T1000 (cell line): Measurements from ENCODE around the gene SPRY2.
"Not testable (repeated sequence)": the region's sequence is repeated elsewhere in the genome, so short reads cannot be mapped to it uniquely, and the experiment has no call there.

Source experiments
- DNase-seq: peaks from one replicate; lab custom pipeline; 2025; ENCODE audit warnings: mixed read lengths; lab: John Stamatoyannopoulos, UW

The SPRY2 gene

DNA sequence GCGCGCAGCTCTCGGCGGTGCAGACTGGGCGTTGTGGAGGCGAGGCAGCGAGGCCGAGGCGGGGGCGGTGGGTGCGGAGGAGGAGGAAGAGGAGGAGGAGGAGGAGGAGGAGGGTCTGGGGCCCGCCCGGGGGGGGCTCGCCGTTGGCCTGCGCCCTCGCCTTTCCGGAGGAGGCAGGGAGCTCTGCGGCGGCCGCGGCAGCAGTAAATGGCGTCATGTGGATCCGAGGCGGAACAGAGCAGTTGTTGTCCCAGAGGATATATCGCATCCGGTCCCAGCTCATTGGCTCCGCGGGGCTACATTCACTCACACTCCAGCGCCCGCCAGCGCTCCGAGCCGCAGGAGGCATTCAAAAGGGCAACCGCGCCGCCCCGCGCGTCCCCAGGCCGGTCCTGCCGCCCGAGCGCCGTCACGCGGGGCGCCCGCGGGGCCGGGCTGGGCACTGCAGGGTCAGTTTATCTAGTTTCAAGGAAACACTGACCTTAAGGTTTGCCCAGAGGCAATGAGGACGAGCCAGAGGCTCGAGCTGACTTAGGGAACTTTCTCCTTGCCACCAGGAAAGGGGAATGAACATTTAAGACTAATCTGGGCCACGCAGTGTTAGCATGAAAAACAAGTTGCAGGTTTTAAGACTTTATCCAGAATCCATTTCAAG is at the start of gene SPRY2:
Gene SPRY2 (minus strand): TSS at position 26 of the 655 bp plus-strand sequence. CDS start 3,421 bp downstream, outside the sequence.
- peak; percentile 66 for DNase-seq

GRCh38 chr13:80390338-80390737 is 49.4 kb upstream of the SPRY2 start:
- no peak for DNase-seq

- DNase-seq, result no peak
Observed at GRCh38 chr13:80389073-80390038, 48.4 kb upstream of the SPRY2 start.

DNA sequence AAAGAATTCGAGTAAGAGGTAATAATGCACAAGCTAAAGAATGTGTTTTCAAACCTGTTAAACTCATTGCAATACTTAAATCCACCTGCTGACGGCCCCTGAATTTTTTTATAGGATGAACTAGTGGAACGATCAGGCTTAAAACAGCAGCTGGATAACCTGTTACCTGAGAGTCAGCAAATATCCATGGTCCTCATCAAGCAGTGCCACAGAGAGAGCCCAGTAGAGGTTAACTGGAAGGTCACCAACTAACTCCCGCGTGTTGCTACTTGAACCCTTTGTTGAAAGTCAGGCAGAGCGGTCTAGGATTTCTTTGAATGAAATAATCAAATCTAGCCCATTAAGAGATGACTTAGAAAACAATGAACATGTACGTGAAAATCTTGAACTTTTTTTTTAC is 47.6 kb upstream of the SPRY2 start:
- DNase-seq, result no peak

- DNase-seq, result no peak
Observed at GRCh38 chr13:80386592-80386991, 45.7 kb upstream of the SPRY2 start.

GRCh38 chr13:80386002-80386401 is 45.1 kb upstream of the SPRY2 start:
- DNase-seq, result no peak

DNA sequence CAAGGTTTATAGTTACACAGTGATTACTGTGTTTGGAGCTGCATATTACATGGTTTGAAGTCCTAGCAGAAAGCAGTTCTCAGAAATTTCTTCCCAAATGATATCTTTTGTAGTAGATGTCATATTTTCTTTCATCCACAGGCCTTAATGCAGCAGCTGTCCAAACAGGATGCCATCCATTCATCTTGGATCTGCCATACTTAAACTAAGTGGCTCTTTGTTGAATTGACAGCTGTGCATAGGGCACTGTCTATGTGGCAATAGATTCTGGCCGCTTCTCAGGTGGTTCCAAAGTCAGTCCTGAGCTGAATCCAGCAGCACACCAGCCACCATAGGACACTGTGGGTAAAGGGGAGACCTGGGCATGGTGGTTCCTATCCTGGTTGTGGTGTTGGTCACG is 41.6 kb upstream of the SPRY2 start:
- no peak for DNase-seq

GRCh38 chr13:80379245-80379644 is 38.3 kb upstream of the SPRY2 start:
- DNase-seq, result peak; percentile 50

GRCh38 chr13:80376554-80376953 is 35.6 kb upstream of the SPRY2 start:
- no peak for DNase-seq

DNA sequence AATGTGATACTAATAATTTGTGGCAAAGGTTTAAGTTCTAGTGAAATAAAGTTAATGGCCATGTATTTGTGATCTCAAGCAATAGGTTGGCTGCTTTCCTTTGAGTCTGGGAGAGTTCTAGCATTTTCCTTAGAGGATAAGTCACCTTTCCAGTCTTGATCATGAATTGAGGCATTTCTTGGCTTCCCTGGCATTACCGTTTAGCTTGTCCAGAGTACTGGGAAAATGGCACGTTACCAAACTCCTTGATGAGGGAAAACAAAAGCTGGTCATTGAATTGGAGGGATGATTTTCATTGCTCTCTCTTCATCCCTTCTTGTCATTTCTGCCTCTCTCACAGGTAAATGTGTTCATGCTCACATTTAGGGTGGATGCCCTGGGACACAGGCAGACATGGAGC is 34.0 kb upstream of the SPRY2 start:
- DNase-seq, result no peak

- no peak for DNase-seq
Observed at GRCh38 chr13:80374444-80374843, 33.5 kb upstream of the SPRY2 start.

- no peak for DNase-seq
Observed at GRCh38 chr13:80371840-80372509, 31.0 kb upstream of the SPRY2 start.

DNA sequence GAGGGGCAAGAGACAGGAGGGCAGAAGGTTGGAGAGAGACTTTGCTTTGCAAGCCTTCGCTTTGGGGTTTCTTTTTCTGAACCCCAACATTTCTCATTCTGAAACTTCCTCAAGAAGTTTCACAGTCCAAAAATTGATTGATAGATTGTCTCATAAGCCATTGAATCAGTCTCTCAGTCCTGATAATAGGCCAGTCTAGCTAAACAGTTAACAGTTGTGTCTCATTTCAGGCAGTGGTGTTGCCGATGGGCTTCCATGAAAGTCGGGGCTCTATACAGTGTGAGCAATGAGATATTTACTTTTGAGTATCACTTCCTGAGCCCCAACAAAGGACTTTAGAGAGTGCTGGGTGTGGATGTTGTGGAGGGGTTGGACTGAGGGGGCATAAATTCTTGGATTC is 26.5 kb upstream of the SPRY2 start:
- no peak for DNase-seq

GRCh38 chr13:80363890-80364503 is 23.1 kb upstream of the SPRY2 start:
- no peak for DNase-seq

DNA sequence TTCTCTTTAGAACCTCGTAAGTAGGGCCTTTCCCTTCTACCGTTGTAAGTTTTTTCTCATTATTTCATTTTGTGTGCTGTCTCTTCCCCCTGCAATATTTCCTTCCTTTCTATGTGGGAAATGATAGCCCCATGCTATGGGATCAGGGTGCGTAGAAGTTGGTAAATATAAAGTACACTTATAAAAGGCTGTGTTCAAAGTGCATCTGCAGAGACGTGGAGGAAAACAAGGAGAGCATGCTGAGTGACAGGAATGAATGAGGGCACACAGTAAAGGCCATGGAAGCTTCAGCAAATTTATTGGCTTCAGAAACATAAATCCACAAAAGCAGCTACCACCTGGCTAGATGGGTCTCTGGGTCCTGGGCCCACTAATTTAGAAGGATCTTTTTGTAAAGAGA is 21.6 kb upstream of the SPRY2 start:
- no peak for DNase-seq

GRCh38 chr13:80361883-80362327 is 21.0 kb upstream of the SPRY2 start:
- no peak for DNase-seq

DNA sequence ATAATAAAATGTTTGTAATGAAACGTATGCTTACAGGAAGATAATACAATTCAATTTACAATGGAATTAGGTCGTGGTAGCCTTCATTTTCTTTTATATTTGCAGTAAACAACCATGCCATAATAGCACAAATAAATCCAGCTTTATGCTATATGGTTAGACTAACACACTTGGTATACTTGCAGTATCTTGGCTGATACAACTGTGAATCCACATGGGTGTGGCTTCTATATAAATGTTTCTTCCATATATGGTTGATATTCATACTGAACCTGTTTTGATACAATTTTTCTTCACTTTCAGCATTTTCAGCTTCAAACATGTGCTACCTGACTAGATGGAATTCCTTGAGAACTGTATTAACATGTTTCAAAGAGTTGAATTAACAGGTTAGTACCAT is 20.4 kb upstream of the SPRY2 start:
- no peak for DNase-seq

DNA sequence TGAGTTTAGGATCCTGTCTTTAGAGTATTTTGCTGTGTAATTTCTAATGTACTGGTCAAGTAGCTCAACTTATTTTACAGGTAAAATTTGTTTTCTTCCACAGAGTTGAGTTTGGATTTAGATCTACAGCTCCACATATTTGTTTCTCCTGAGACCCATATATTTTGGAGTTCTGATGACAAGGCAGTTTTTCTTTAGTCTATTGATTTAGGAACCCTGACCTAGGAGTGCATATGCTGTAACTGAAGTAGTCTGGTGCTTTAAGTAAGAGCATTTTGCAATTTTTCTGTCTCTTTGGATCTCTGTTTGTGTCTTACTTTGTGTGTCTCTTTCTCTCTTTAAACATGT is 19.5 kb upstream of the SPRY2 start:
- DNase-seq, result no peak

DNA sequence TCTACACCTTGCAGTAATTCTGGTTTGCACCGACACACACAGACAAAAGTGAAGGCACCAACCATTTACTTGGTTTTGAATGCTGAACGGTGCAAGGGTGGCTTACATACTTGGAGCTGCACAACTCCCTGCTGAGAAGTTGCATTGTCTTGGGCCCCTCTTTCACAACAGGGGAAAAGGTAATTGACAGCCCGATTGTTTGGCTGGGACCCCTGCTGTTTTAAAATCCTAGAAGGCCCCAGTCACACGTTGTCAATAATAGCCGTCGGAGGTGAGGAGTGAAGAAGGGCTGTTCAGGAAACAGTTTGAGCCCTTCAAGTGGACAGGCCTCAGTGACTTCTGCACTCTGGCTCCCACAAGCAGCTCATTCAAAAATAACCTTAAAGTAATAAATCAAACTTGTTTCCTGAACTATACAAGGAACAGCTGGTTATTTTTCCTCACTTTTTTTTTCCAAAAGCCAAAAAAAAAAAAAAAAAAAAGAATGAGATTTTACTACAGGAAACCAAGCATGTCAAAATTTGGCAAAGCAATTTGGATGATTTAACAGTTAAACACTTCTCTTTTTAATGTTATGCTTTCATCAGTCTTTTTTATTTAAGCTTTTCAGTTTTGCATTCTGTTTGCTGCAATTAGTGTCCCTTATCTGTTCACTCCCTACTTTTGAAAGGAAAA is 19.0 kb upstream of the SPRY2 start:
- no peak for DNase-seq

GRCh38 chr13:80359414-80359777 is 18.5 kb upstream of the SPRY2 start:
- DNase-seq, result no peak

DNA sequence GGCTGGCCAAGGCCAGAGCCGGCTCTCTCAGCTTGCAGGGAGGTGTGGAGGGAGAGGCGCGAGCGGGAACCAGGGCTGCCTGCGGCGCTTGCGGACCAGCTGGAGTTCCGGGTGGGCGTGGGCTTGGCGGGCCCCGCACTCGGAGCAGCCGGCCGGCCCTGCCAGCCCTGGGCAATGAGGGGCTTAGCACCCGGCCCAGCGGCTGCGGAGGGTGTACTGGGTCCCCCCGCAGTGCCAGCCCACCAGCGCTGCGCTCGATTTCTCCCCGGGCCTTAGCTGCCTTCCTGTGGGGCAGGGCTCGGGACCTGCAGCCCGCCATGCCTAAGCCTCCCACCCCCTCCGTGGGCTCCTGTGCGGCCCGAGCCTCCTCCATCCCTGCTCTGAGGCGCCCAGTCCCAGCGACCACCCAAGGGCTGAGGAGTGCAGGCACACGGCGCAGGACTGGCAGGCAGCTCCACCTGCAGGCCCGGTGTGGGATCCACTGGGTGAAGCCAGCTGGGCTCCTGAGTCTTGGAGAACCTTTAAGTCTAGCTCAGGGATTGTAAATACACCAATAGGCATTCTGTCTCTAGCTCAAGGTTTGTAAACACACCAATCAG is 14.7 kb upstream of the SPRY2 start:
- not testable (repeated sequence) for DNase-seq
